Body of pancreas (tissue), 4 donors: ENCODE measurements around the gene ESRRB. TPM values are rescaled to one million over a fixed set of nuclear protein-coding genes. Genes with fewer than 3 reads are reported as not detected.

ENCODE experiments used
- ATAC-seq: fragments of 150-250 bp; one replicate; pipeline ENCODE4 v1.9.1; 2016
- DNase-seq, 4 donors: peaks; one replicate each; pipeline ENCODE4 v3.0.0-alpha.2; 2019
- H3K27ac ChIP-seq, 4 donors: fragments of 200-600 bp; sonication (generic); 1 replicate in 3 of 4; 2 replicates in 1 of 4; pipeline versions ENCODE4 v1.5.1 to v1.6.1; 2016 to 2019; ENCODE audit warnings: mild to moderate bottlenecking in 1 of 4, mixed read lengths in 1 of 4, moderate library complexity in 1 of 4
- H3K27me3 ChIP-seq, 2 donors: fragments of 200-600 bp; sonication (generic); one replicate each; pipeline ENCODE4 v1.6.0; 2016; ENCODE audit warnings: mild to moderate bottlenecking in 1 of 2
- H3K36me3 ChIP-seq, 2 donors: fragments of 200-600 bp; sonication (generic); replicated peaks in 1 of 2; 2 replicates each; pipeline ENCODE4 v1.5.1; 2016; ENCODE audit warnings: low read depth in 2 of 2; ENCODE audit not compliant: insufficient read depth in 1 of 2
- H3K4me1 ChIP-seq: fragments of 200-600 bp; sonication (generic); one replicate; pipeline ENCODE4 v1.6.0; 2016
- H3K4me3 ChIP-seq, 2 donors: fragments of 200-600 bp; sonication (generic); 1 replicate in 1 of 2; 2 replicates in 1 of 2; pipeline ENCODE4 v1.5.1; 2016 to 2019
- H3K9me3 ChIP-seq, 3 donors: fragments of 200-600 bp; sonication (generic); 1 replicate in 2 of 3; 2 replicates in 1 of 3; pipeline ENCODE4 v1.5.1; 2016
- CTCF ChIP-seq, 7 experiments: fragments of 450-650 bp in 4 of 7; fragments of 200-600 bp in 3 of 7; sonication (generic) in 3 of 7; IDR thresholded peaks; one replicate each; pipeline ENCODE4 v1.5.1; 2016 to 2019; ENCODE audit warnings: antibody characterized with exemption in 7 of 7
- POLR2A ChIP-seq, 3 donors: fragments of 450-650 bp; IDR thresholded peaks; one replicate each; pipeline ENCODE4 v1.6.1; 2016; ENCODE audit warnings: antibody characterized with exemption in 3 of 3, mild to moderate bottlenecking in 2 of 3
- WGBS, 2 donors: methylation state at CpG; one replicate each; pipeline ENCODE4 v1.1.5; 2017; 5-methylcytosine and 5-hydroxymethylcytosine counted together
- intact Hi-C: fragments of 100-400 bp; cut with DNase I; formaldehyde crosslinking; loops from one replicate; pipeline ENCODE4 v1.15.1; 2023
- total RNA-seq, 2 donors: library from RNA; depleted of rRNA; stranded (reverse); fragments of >200 nt; gene quantifications; one replicate each; pipeline ENCODE4 v1.1.0, GENCODE V29; 2016

The ESRRB gene
- total RNA-seq, 2 donors from 2014 or later: not detected

- no peaks in the 10 kb centered on the region for H3K27me3 ChIP-seq
- TF ChIP-seq CTCF (IDR thresholded peaks at IDR 0.05) (no peak), POLR2A (IDR thresholded peaks at IDR 0.05) (no peak)
- 48 to 61% methylated on average over 3 to 9 of the region's 9 CpGs for WGBS, 2 donors
- H3K9me3 ChIP-seq: no peaks in the 10 kb centered on the region
- no peaks in the 10 kb centered on the region for H3K4me1 ChIP-seq
- H3K27ac ChIP-seq: no peak overlapping the region
- intact Hi-C loops: no loop called here
- ATAC-seq (no peak), DNase-seq (no peak)
- H3K4me3 ChIP-seq: no peak overlapping the region
- H3K36me3 ChIP-seq: no peaks in the 10 kb centered on the region
Observed at GRCh38 chr14:76465664-76466063, 89.7 kb downstream of the ESRRB start.

- no peaks in the 10 kb centered on the region for H3K4me1 ChIP-seq
- H3K27ac ChIP-seq: no peak overlapping the region
- H3K9me3 ChIP-seq: no peaks in the 10 kb centered on the region
- intact Hi-C loops: no loop called here
- WGBS, 2 donors: 84% methylated on average over 8 of the region's 8 CpGs
- ATAC-seq (no peak), DNase-seq (no peak)
- TF ChIP-seq POLR2A (IDR thresholded peaks at IDR 0.05) (no peak), CTCF (IDR thresholded peaks at IDR 0.05) (no peak)
- H3K27me3 ChIP-seq: no peaks in the 10 kb centered on the region
- H3K4me3 ChIP-seq: no peak overlapping the region
- H3K36me3 ChIP-seq: no peaks in the 10 kb centered on the region
Observed at GRCh38 chr14:76467711-76468155, 91.8 kb downstream of the ESRRB start.

- Histone ChIP-seq H3K9me3 (no peaks in the 10 kb centered on the region), H3K27me3 (no peaks in the 10 kb centered on the region), H3K27ac (no peak overlapping the region), H3K4me1 (no peaks in the 10 kb centered on the region), H3K4me3 (no peak overlapping the region), H3K36me3 (no peaks in the 10 kb centered on the region)
- intact Hi-C loops: no loop called here
- TF ChIP-seq CTCF (IDR thresholded peaks at IDR 0.05) (no peak), POLR2A (IDR thresholded peaks at IDR 0.05) (no peak)
- ATAC-seq: no peak
- 77 to 84% methylated on average over 5 of the region's 5 CpGs for WGBS, 2 donors
- DNase-seq: no peak
Observed at GRCh38 chr14:76472199-76472723, 96.3 kb downstream of the ESRRB start.

GRCh38 chr14:76473481-76474263 is 97.7 kb downstream of the ESRRB start:
- Histone ChIP-seq H3K27ac (no peak overlapping the region), H3K27me3 (no peaks in the 10 kb centered on the region), H3K9me3 (no peaks in the 10 kb centered on the region), H3K4me1 (no peaks in the 10 kb centered on the region), H3K4me3 (no peak overlapping the region), H3K36me3 (no peaks in the 10 kb centered on the region)
- ATAC-seq: no peak
- WGBS, 2 donors: 50 to 53% methylated on average over 17 of the region's 17 CpGs
- TF ChIP-seq CTCF (IDR thresholded peaks at IDR 0.05) (no peak), POLR2A (IDR thresholded peaks at IDR 0.05) (no peak)
- intact Hi-C loops: no loop called here
- DNase-seq: no peak

GRCh38 chr14:76480426-76480825 is 104.5 kb downstream of the ESRRB start:
- ATAC-seq (no peak), DNase-seq (no peak)
- no peak for TF ChIP-seq CTCF (IDR thresholded peaks at IDR 0.05)
- TF ChIP-seq POLR2A (IDR thresholded peaks at IDR 0.05): no peak
- Histone ChIP-seq H3K36me3 (no peaks in the 10 kb centered on the region), H3K9me3 (no peaks in the 10 kb centered on the region), H3K4me1 (no peaks in the 10 kb centered on the region), H3K27me3 (no peaks in the 10 kb centered on the region), H3K27ac (no peak overlapping the region), H3K4me3 (no peak overlapping the region)
- intact Hi-C loops: no loop called here
- 30 to 44% methylated on average over 1 of the region's 1 CpG for WGBS, 2 donors
